K562 (cell line): Measurements from ENCODE around the gene ASPHD1. TPM values are rescaled to one million over a fixed set of nuclear protein-coding genes. Genes with fewer than 3 reads are reported as not detected.

Experiments used
- ATAC-seq: fragments of 200-7000 bp; cut with Tn5 transposase; 3 replicates; pipeline ENCODE4 v1.9.1; 2020; ENCODE audit warnings: moderate library complexity
- BruUV-seq: library from RNA; stranded (reverse); fragments of 400-500 nt; replicated peaks from 2 replicates; lab custom pipeline; 2021; lab: Mats Ljungman, UMichigan
- CTCF ChIA-PET: fragments of 300-600 bp; formaldehyde crosslinking; extraction: SDS; loops from one replicate; lab custom pipeline; 2021; ENCODE audit warnings: low intra/inter-chr PET ratio; lab: Yijun Ruan, JAX
- POLR2A ChIA-PET: fragments of 300-600, 350-650 bp; sonication (Branson Sonifier 250); formaldehyde crosslinking; extraction: SDS; loops from one replicate; lab custom pipeline; 2021; ENCODE audit warnings: antibody characterized with exemption, inconsistent platforms; lab: Yijun Ruan, JAX
- DNase-seq, 4 experiments: peaks; one replicate each; pipeline versions ENCODE4 v3.0.0 to v3.0.0-alpha.2; 2011 to 2018; ENCODE audit warnings: low spot score in 3 of 4, mixed read lengths in 3 of 4; ENCODE audit errors: extremely low read depth in 1 of 4
- FAIRE-seq: peaks from 2 replicates; lab custom pipeline; 2011; peaks lifted over from hg19 to GRCh38; lab: Jason Lieb, UNC
- H2AFZ ChIP-seq: 2 replicates; pipeline ENCODE4 v1.6.0; 2011; ENCODE audit warnings: low read depth, low read length, control low read depth, inconsistent platforms
- H3K27ac ChIP-seq: fragments of 200-600 bp; 3 replicates; pipeline ENCODE4 v1.8.0; 2011; ENCODE audit warnings: low read depth, mild to moderate bottlenecking, control low read depth, inconsistent platforms, low read length, moderate library complexity, mixed read lengths; ENCODE audit errors: extremely low read depth
- H3K27me3 ChIP-seq, 2 experiments: fragments of 300-600 bp in 1 of 2; 2 replicates in 1 of 2; 3 replicates in 1 of 2; pipeline versions ENCODE4 v1.6.0 to v1.8.0; 2011; ENCODE audit warnings: inconsistent platforms in 2 of 2, low read length in 2 of 2, mild to moderate bottlenecking in 1 of 2, mixed read lengths in 1 of 2, moderate library complexity in 1 of 2; ENCODE audit not compliant: control insufficient read depth in 2 of 2, insufficient read depth in 2 of 2
- H3K36me3 ChIP-seq: fragments of 300-600 bp; 3 replicates; pipeline ENCODE4 v1.8.0; 2011; ENCODE audit warnings: mild to moderate bottlenecking, low read length, inconsistent platforms; ENCODE audit not compliant: control insufficient read depth, insufficient read depth
- H3K4me1 ChIP-seq, 2 experiments: fragments of 200-600 bp in 1 of 2; replicated peaks in 1 of 2; 2 replicates in 1 of 2; 3 replicates in 1 of 2; pipeline versions ENCODE4 v1.5.1 to v1.8.0; 2011; ENCODE audit warnings: inconsistent platforms in 2 of 2, low read length in 2 of 2, mild to moderate bottlenecking in 1 of 2, mixed read lengths in 1 of 2, moderate library complexity in 1 of 2; ENCODE audit not compliant: control insufficient read depth in 2 of 2, insufficient read depth in 2 of 2
- H3K4me2 ChIP-seq: 2 replicates; pipeline ENCODE4 v1.6.1; 2011; ENCODE audit warnings: low read length, control low read depth, inconsistent platforms, mixed read lengths; ENCODE audit not compliant: insufficient read depth
- H3K4me3 ChIP-seq: fragments of 200-600 bp; sonication (generic), shearing (Covaris generic); 2 replicates; pipeline ENCODE4 v1.5.1; 2016; ENCODE audit warnings: control low read depth, inconsistent platforms
- H3K79me2 ChIP-seq: fragments of 200-600 bp; 3 replicates; pipeline ENCODE4 v1.8.0; 2011; ENCODE audit warnings: low read length, inconsistent platforms; ENCODE audit not compliant: control insufficient read depth, insufficient read depth
- H3K9ac ChIP-seq, 2 experiments: 2 replicates each; pipeline versions ENCODE4 v1.6.0 to v1.6.1; 2011; ENCODE audit warnings: low read depth in 2 of 2, low read length in 2 of 2, control low read depth in 1 of 2, inconsistent platforms in 1 of 2, mild to moderate bottlenecking in 1 of 2, mixed read lengths in 1 of 2; ENCODE audit not compliant: insufficient read depth in 1 of 2
- H3K9me1 ChIP-seq: one replicate; pipeline ENCODE4 v1.6.0; 2011; ENCODE audit warnings: inconsistent platforms, mild to moderate bottlenecking, low read length, moderate library complexity; ENCODE audit not compliant: control insufficient read depth, insufficient read depth
- H3K9me3 ChIP-seq: replicated peaks from 2 replicates; pipeline ENCODE4 v1.5.1; 2011; ENCODE audit warnings: low read depth, low read length, inconsistent platforms; ENCODE audit not compliant: control insufficient read depth, insufficient read depth
- H4K20me1 ChIP-seq: replicated peaks from 2 replicates; pipeline ENCODE4 v1.6.1; 2011; ENCODE audit warnings: low read length, inconsistent platforms, mixed read lengths; ENCODE audit not compliant: control insufficient read depth, insufficient read depth
- EWSR1 ChIP-seq: fragments of 450-650 bp; IDR thresholded peaks from 2 replicates; pipeline ENCODE4 v1.6.1; 2018; ENCODE audit warnings: borderline replicate concordance, mild to moderate bottlenecking, low read depth, moderate library complexity; ENCODE audit not compliant: partially characterized antibody
- FOXA3 ChIP-seq, 2 experiments: fragments of 450-650 bp in 1 of 2; sonication (generic) in 1 of 2; formaldehyde crosslinking; IDR thresholded peaks in 1 of 2; conservative IDR thresholded peaks in 1 of 2; 2 replicates each; pipeline versions ENCODE4 v1.4.0 to v1.8.0; 2020 to 2022; ENCODE audit warnings: mild to moderate bottlenecking in 2 of 2, missing genetic modification reagents in 1 of 2
- GATAD2B ChIP-seq: fragments of 450-650 bp; IDR thresholded peaks from 2 replicates; pipeline ENCODE4 v1.6.1; 2017; ENCODE audit warnings: mild to moderate bottlenecking, borderline replicate concordance
- LEF1 ChIP-seq: fragments of 450-650 bp; IDR thresholded peaks from 2 replicates; pipeline ENCODE4 v1.6.1; 2016; ENCODE audit warnings: mild to moderate bottlenecking
- MAFK ChIP-seq: IDR thresholded peaks from 2 replicates; pipeline ENCODE4 v1.6.1; 2011; ENCODE audit warnings: low read length, improper control_type of control experiment
- SAFB2 ChIP-seq: fragments of 200-400 bp; formaldehyde crosslinking; IDR thresholded peaks from 2 replicates; pipeline ENCODE4 v1.6.1; 2018; ENCODE audit warnings: borderline replicate concordance, low read length, low read depth, moderate library complexity; ENCODE audit not compliant: severe bottlenecking
- ZNF551 ChIP-seq: fragments of 250-450 bp; sonication (Bioruptor Pico); IDR thresholded peaks from 2 replicates; pipeline ENCODE4 v1.5.0; 2021; ENCODE audit warnings: mild to moderate bottlenecking, moderate library complexity
- ZNF644 ChIP-seq: fragments of 200-800 bp; sonication (Bioruptor generic); IDR thresholded peaks from 2 replicates; pipeline ENCODE4 v1.6.1; 2016; ENCODE audit warnings: low read depth, missing genetic modification characterization, missing compliant biosample characterization
- WGBS: fragments of 100-300 bp; shearing (Covaris generic); methylation state at CpG from one replicate; pipeline ENCODE4 v1.1.6; 2016; ENCODE audit warnings: low coverage, mixed read lengths; ENCODE audit not compliant: insufficient coverage; ENCODE audit errors: missing lambda C conversion rate; 5-methylcytosine and 5-hydroxymethylcytosine counted together
- in situ Hi-C: fragments of 300-500 bp; cut with MboI; formaldehyde crosslinking; loops from 4 replicates; pipeline ENCODE4 v1.15.0; 2018; ENCODE audit warnings: inconsistent platforms, mixed read lengths
- intact Hi-C: fragments of 100-400 bp; cut with micrococcal nuclease; formaldehyde crosslinking; loops from 2 replicates; pipeline ENCODE4 v1.14.2; 2022
- polyA plus RNA-seq, 8 experiments: library from polyadenylated mRNA; depleted of rRNA in 4 of 8; stranded (reverse) in 5 of 8; unstranded in 3 of 8; fragments of >200 nt; fragmentation: Nextera tagmentation in 2 of 8; fragmentation: Illumina TruSeq in 1 of 8; extraction: Ambion mirVana in 2 of 8; extraction: Trizol in 1 of 8; gene quantifications; 2 replicates each; pipeline versions ENCODE4 v1.2.1 to v1.2.3, GENCODE V29; 2011 to 2014; ENCODE audit warnings: inconsistent platforms in 1 of 8, missing spikeins in 1 of 8
- total RNA-seq, 7 experiments: library from RNA; depleted of rRNA in 6 of 7; stranded (reverse); fragments of >200 nt in 6 of 7; fragmentation: Illumina TruSeq in 2 of 7; extraction: Trizol in 2 of 7; gene quantifications; 2 replicates each; pipeline versions ENCODE4 v1.2.1 to v1.2.3, GENCODE V29; 2011 to 2021; ENCODE audit warnings: low replicate concordance in 1 of 7
- TF ChIP-seq, protein P1 (sequence below): sonication (generic); formaldehyde crosslinking; IDR thresholded peaks from 2 replicates; pipeline ENCODE4 v1.8.0; 2022; ENCODE audit warnings: mild to moderate bottlenecking, low read depth, missing genetic modification reagents
- TF ChIP-seq, protein P2 (sequence below), 2 experiments: fragments of 450-650 bp; formaldehyde crosslinking in 1 of 2; IDR thresholded peaks; 2 replicates each; pipeline versions ENCODE4 v1.4.0 to v1.6.1; 2014 to 2020; ENCODE audit warnings: mild to moderate bottlenecking in 2 of 2, borderline replicate concordance in 1 of 2, low read depth in 1 of 2

ASPHD1 gene
- total and polyA plus RNA-seq, 9 of the 15 experiments (the other 6 are each of a cell fraction or from before 2014, with no cell fraction given): 0.03 to 0.70 (median 0.24) TPM; not detected in 5

DNA sequence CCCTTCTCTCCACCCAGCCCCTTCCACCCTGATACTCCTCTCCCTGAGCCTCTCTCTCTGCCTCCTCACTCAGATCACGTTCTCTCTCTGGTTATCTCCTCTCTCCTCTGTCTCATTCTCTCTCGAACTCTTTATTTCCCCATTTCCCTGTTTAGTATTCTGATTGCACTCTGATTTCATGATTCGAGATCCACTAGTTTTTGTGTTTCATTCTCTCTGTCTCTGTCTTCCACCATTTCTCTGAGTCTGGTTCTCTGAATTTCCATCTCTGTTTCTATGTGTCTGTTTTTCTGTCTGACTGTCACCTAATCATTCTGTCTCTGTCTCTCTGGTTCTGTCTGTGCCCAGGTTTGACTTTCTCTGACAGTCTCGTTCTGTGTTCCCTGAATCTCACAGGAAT lies 3.0 kb upstream of the ASPHD1 start (continued):
- TF ChIP-seq, protein P1, sequence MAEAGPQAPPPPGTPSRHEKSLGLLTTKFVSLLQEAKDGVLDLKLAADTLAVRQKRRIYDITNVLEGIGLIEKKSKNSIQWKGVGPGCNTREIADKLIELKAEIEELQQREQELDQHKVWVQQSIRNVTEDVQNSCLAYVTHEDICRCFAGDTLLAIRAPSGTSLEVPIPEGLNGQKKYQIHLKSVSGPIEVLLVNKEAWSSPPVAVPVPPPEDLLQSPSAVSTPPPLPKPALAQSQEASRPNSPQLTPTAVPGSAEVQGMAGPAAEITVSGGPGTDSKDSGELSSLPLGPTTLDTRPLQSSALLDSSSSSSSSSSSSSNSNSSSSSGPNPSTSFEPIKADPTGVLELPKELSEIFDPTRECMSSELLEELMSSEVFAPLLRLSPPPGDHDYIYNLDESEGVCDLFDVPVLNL (CRISPR knock-in tag): no peak
- TF ChIP-seq ZNF644 (tag) (no peak), FOXA3 (CRISPR knock-in tag; conservative IDR thresholded peaks at IDR 0.05 in 1 of 2, IDR thresholded peaks at IDR 0.05 in 1 of 2) (no peak), SAFB2 (no peak), MAFK (no peak), EWSR1 (no peak), LEF1 (no peak)

DNA sequence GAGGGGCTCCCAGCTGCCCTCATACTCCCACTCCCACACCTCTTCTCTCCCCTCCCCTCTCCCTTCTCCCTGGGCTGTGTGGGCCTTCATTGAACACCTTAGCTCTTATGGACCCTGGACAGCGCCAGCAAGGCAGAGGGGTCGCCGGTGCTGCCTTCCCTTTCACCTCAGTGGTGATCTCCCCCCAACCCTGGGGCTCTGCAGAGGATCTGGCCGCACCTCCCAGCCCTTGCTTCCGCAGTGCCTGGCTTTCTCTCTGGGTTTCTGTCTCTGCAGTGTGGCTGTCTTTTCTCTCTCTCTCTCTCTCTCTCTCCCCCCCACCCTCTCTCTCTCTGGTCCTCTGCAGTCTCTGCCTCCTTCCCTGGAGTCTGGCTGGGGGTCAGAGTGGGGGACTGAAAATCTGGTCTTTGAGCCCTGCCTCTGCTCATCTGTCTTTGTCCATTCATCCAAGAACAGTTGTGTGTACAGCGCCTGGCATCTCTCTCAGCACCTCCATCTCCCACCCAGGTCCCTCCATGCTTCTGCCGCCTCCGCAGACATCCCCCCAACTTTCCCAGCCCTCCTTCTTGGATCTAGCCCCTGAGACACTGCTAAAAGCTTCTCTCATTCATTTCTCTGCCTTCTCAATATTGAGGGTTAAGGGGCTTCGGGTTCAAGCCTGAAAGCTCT lies 2.0 kb upstream of the ASPHD1 start:
- intact Hi-C loops (no loop called here), in situ Hi-C loops (no loop called here)
- no TSS peak for BruUV-seq
- Histone ChIP-seq H3K4me3 (no peak overlapping the region), H3K4me2 (no peak overlapping the region), H3K27me3 (peaks cover 14 to 25% of the 10 kb centered on the region in 2 experiments), H3K9me1 (peaks cover 3% of the 10 kb centered on the region), H3K36me3 (no peaks in the 10 kb centered on the region), H3K79me2 (no peaks in the 10 kb centered on the region), H3K4me1 (peaks cover 0 to 35% of the 10 kb centered on the region in 2 experiments; a peak in 3 of 5 replicates), H3K27ac (no peak overlapping the region), H3K9me3 (no peaks in the 10 kb centered on the region), H3K9ac (no peak overlapping the region), H2AFZ (no peak overlapping the region), H4K20me1 (peaks cover 13% of the 10 kb centered on the region; the same call in 1 of the 2 replicates)
- ChIA-PET POLR2A (interaction anchor here (1.1 to 1.5 kb wide), 2 partner anchors 10 to 17 kb away, joined by 4 read pairs; no protein-coding TSS in a partner anchor), CTCF (no interaction called here)
- DNase-seq (no peak), ATAC-seq (no peak), FAIRE-seq (no peak)
- 9% methylated on average over 9 of the region's 9 CpGs for WGBS
- no peak for TF ChIP-seq ZNF551
- TF ChIP-seq, protein P2, sequence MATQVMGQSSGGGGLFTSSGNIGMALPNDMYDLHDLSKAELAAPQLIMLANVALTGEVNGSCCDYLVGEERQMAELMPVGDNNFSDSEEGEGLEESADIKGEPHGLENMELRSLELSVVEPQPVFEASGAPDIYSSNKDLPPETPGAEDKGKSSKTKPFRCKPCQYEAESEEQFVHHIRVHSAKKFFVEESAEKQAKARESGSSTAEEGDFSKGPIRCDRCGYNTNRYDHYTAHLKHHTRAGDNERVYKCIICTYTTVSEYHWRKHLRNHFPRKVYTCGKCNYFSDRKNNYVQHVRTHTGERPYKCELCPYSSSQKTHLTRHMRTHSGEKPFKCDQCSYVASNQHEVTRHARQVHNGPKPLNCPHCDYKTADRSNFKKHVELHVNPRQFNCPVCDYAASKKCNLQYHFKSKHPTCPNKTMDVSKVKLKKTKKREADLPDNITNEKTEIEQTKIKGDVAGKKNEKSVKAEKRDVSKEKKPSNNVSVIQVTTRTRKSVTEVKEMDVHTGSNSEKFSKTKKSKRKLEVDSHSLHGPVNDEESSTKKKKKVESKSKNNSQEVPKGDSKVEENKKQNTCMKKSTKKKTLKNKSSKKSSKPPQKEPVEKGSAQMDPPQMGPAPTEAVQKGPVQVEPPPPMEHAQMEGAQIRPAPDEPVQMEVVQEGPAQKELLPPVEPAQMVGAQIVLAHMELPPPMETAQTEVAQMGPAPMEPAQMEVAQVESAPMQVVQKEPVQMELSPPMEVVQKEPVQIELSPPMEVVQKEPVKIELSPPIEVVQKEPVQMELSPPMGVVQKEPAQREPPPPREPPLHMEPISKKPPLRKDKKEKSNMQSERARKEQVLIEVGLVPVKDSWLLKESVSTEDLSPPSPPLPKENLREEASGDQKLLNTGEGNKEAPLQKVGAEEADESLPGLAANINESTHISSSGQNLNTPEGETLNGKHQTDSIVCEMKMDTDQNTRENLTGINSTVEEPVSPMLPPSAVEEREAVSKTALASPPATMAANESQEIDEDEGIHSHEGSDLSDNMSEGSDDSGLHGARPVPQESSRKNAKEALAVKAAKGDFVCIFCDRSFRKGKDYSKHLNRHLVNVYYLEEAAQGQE (IDR thresholded peaks at IDR 0.05; ENCODE audit: borderline replicate concordance): peak; percentile 68
- TF ChIP-seq, protein P2 (CRISPR knock-in tag; IDR thresholded peaks at IDR 0.05; ENCODE audit: low read depth): no peak
- TF ChIP-seq GATAD2B: no peak
